ENCODE measurements around the gene DTX1.

DTX1 gene

DNA sequence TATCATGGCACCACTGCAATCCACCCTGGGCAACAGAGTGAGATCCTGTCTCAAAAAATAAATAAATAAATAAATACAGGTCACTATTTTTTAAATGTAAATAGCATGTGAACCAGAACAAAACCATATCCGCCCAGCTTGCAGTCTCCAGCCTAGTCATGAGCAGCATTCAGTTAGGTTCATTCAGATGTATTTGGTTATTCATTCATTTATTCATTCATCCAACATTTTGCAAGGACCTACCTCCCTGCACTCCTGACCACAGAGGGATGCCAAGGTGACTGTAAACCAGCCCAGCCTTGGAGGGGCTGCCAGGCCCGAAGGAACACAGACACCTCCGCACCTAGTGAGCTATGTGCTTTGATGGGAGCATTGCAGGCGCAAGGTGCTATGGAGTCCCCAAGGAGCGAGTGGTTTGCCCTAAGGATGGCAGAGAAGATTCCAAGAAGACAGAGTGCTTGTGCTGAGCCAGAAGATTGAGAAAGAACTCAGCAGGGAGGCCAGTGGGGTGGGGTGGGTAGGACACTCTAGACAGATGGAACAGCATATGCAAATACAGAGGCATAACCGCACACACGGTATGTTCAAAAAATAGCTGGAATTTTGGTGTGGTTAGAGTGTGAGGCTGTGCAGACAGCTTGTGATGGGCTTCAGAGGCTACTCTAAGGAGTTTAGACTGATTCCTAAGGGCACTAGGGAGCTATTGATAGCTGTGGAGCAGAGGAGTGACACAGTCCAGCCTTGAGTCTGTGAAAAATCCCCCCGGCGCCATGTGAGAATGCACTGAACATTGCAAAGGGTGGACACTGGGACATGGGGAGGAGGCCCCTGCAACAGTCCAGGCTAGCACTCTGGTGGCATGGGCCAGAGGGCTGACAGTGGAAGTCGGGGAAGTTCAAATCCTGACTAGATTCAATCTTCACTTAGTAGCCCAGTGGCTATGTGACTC, 11.7 kb downstream of the DTX1 start:
- TF ChIP-seq POU2F2 (IDR thresholded peaks at IDR 0.05; ENCODE audit: low read depth, low read length): peak; percentile 76; the same call in 1 of the 2 replicates
- no peak for TF ChIP-seq SPI1 (IDR thresholded peaks at IDR 0.05; ENCODE audit: low read depth, low read length)
- TF ChIP-seq POLR2AphosphoS5 (IDR thresholded peaks at IDR 0.05; ENCODE audit: low read depth, low read length): no peak
- TF ChIP-seq PAX5 (IDR thresholded peaks at IDR 0.05; ENCODE audit: insufficient read depth, low read length, severe bottlenecking): no peak
- DNase-seq (ENCODE audit: insufficient read length, low spot score) (no peak), FAIRE-seq (peak; percentile 94)

DNA sequence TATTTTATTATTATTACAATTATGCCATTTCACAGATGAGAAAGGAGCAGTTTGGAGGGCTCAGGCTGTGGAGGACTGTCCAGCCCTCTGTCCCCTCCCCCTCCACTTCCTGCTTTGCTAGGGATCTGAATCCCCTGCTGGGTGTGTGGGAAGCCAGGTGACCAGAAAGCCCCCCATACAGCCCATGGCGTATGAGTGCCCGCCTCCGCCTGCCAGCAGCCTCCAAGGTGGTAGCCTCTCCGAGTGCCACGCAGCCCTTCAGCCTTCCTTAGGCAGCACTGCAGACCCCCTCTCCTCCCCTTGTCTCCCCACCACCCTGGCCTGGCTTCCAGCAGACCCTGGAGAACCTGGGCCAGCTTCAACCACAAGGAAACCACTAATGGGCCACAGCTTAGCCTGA, 12.6 kb downstream of the DTX1 start:
- FAIRE-seq (no peak), DNase-seq (ENCODE audit: insufficient read length, low spot score) (no peak)
- TF ChIP-seq POU2F2 (IDR thresholded peaks at IDR 0.05; ENCODE audit: low read depth, low read length): no peak
- no peak for TF ChIP-seq PAX5 (IDR thresholded peaks at IDR 0.05; ENCODE audit: insufficient read depth, low read length, severe bottlenecking)
- TF ChIP-seq POLR2A (IDR thresholded peaks at IDR 0.05; ENCODE audit: low read depth, low read length): no peak
- TF ChIP-seq TAF1 (IDR thresholded peaks at IDR 0.05; ENCODE audit: low read depth, low read length): no peak
- no peak for TF ChIP-seq SPI1 (IDR thresholded peaks at IDR 0.05; ENCODE audit: low read depth, low read length)
- TF ChIP-seq POLR2AphosphoS5 (IDR thresholded peaks at IDR 0.05; ENCODE audit: low read depth, low read length): no peak

DNA sequence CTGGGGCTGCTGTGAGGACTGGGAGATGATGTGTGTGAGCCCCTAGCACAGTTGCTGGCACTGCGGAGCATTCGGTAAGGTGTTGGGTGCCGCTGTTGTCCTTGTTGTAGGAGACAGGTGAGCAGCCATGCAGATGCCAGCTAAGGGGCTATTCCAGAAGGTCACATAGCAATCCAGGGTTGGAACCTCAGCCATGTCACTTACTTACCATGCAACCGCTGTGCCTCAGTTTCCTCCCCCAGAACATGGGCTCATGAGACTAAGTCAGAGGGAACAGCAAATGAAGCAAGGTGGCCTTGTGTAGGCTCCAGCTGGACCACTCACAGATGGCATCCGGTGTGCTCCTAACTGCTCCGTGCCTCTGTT, 13.2 kb downstream of the DTX1 start:
- TF ChIP-seq TAF1 (IDR thresholded peaks at IDR 0.05; ENCODE audit: low read depth, low read length): no peak
- no peak for TF ChIP-seq SPI1 (IDR thresholded peaks at IDR 0.05; ENCODE audit: low read depth, low read length)
- TF ChIP-seq PAX5 (IDR thresholded peaks at IDR 0.05; ENCODE audit: insufficient read depth, low read length, severe bottlenecking): no peak
- TF ChIP-seq POU2F2 (IDR thresholded peaks at IDR 0.05; ENCODE audit: low read depth, low read length): no peak
- no peak for TF ChIP-seq POLR2A (IDR thresholded peaks at IDR 0.05; ENCODE audit: low read depth, low read length)
- no peak for TF ChIP-seq POLR2AphosphoS5 (IDR thresholded peaks at IDR 0.05; ENCODE audit: low read depth, low read length)
- FAIRE-seq: no peak
- DNase-seq (ENCODE audit: insufficient read length, low spot score): no peak

GRCh38 chr12:113070117-113070906, 13.8 kb downstream of the DTX1 start:
- TF ChIP-seq SPI1 (IDR thresholded peaks at IDR 0.05; ENCODE audit: low read depth, low read length): peak; percentile 68
- no peak for TF ChIP-seq TAF1 (IDR thresholded peaks at IDR 0.05; ENCODE audit: low read depth, low read length)
- TF ChIP-seq POU2F2 (IDR thresholded peaks at IDR 0.05; ENCODE audit: low read depth, low read length): peak; percentile 39; the same call in 1 of the 2 replicates
- peak; percentile 59 for DNase-seq (ENCODE audit: insufficient read length, low spot score)
- peak; percentile 90 for FAIRE-seq

- FAIRE-seq (no peak), DNase-seq (ENCODE audit: insufficient read length, low spot score) (no peak)
- TF ChIP-seq POLR2AphosphoS5 (IDR thresholded peaks at IDR 0.05; ENCODE audit: low read depth, low read length): no peak
- TF ChIP-seq TAF1 (IDR thresholded peaks at IDR 0.05; ENCODE audit: low read depth, low read length): no peak
- no peak for TF ChIP-seq SPI1 (IDR thresholded peaks at IDR 0.05; ENCODE audit: low read depth, low read length)
- TF ChIP-seq POLR2A (IDR thresholded peaks at IDR 0.05; ENCODE audit: low read depth, low read length): no peak
- TF ChIP-seq PAX5 (IDR thresholded peaks at IDR 0.05; ENCODE audit: insufficient read depth, low read length, severe bottlenecking): no peak
- TF ChIP-seq POU2F2 (IDR thresholded peaks at IDR 0.05; ENCODE audit: low read depth, low read length): no peak
Measured at GRCh38 chr12:113071135-113072112, 14.9 kb downstream of the DTX1 start.

- TF ChIP-seq POLR2AphosphoS5 (IDR thresholded peaks at IDR 0.05; ENCODE audit: low read depth, low read length) (no peak), POLR2A (IDR thresholded peaks at IDR 0.05; ENCODE audit: low read depth, low read length) (no peak), SPI1 (IDR thresholded peaks at IDR 0.05; ENCODE audit: low read depth, low read length) (no peak), POU2F2 (IDR thresholded peaks at IDR 0.05; ENCODE audit: low read depth, low read length) (no peak), PAX5 (IDR thresholded peaks at IDR 0.05; ENCODE audit: insufficient read depth, low read length, severe bottlenecking) (no peak), TAF1 (IDR thresholded peaks at IDR 0.05; ENCODE audit: low read depth, low read length) (no peak)
- no peak for DNase-seq (ENCODE audit: insufficient read length, low spot score)
- peak; percentile 92 for FAIRE-seq
Measured at GRCh38 chr12:113072136-113072535, 15.6 kb downstream of the DTX1 start.

GRCh38 chr12:113073586-113073985, 17.1 kb downstream of the DTX1 start:
- FAIRE-seq (no peak), DNase-seq (ENCODE audit: insufficient read length, low spot score) (no peak)
- no peak for TF ChIP-seq POLR2A (IDR thresholded peaks at IDR 0.05; ENCODE audit: low read depth, low read length)

GRCh38 chr12:113075137-113075683, 18.7 kb downstream of the DTX1 start:
- DNase-seq (ENCODE audit: insufficient read length, low spot score) (peak; percentile 71), FAIRE-seq (peak; percentile 98)
- TF ChIP-seq POLR2AphosphoS5 (IDR thresholded peaks at IDR 0.05; ENCODE audit: low read depth, low read length) (0 out of 2 replicates have a peak, but pooled peaks have one; percentile 33), TAF1 (IDR thresholded peaks at IDR 0.05; ENCODE audit: low read depth, low read length) (0 out of 2 replicates have a peak, but pooled peaks have one; percentile 28), POLR2A (IDR thresholded peaks at IDR 0.05; ENCODE audit: low read depth, low read length) (no peak), PAX5 (IDR thresholded peaks at IDR 0.05; ENCODE audit: insufficient read depth, low read length, severe bottlenecking) (peak; percentile 95), SPI1 (IDR thresholded peaks at IDR 0.05; ENCODE audit: low read depth, low read length) (peak; percentile 77), POU2F2 (IDR thresholded peaks at IDR 0.05; ENCODE audit: low read depth, low read length) (peak; percentile 31; the same call in 1 of the 2 replicates)

Measured in GM12891 (cell line).